ENCODE data around the gene FAM118B. TPM values are rescaled to one million over a fixed set of nuclear protein-coding genes. Genes with fewer than 3 reads are reported as not detected.

FAM118B gene
- total and polyA plus RNA-seq, 2 of the 8 experiments (the other 6 are each of a cell fraction or from before 2014, with no cell fraction given): 25.3 to 48.3 TPM

GRCh38 chr11:126224647-126225294 lies 13.2 kb downstream of the FAM118B start:
- H3K79me2 ChIP-seq (ENCODE audit: control insufficient read depth in 1 of 2, insufficient read depth in 2 of 2, low read length in 2 of 2): peaks cover 3 to 72% of the 10 kb centered on the region in 2 experiments; a peak in 3 of 4 replicates

More at GRCh38 chr11:126224647-126225294, 13.2 kb downstream of the FAM118B start:
- no peaks in the 10 kb centered on the region for H3K4me1 ChIP-seq (replicated peaks in 1 of 4; ENCODE audit: control insufficient read depth in 3 of 4, insufficient read depth in 4 of 4, low read length in 3 of 4)
- no peak overlapping the region for H4K91ac ChIP-seq (replicated peaks; ENCODE audit: insufficient read length, low read length)
- no peak overlapping the region for H3K4ac ChIP-seq (replicated peaks; ENCODE audit: insufficient read length, low read depth, low read length)
- H3K79me1 ChIP-seq (ENCODE audit: low read depth, low read length): peaks cover 10% of the 10 kb centered on the region
- H3K4me3 ChIP-seq (ENCODE audit: extremely low read depth in 1 of 4, insufficient read depth in 2 of 4, low read depth in 3 of 4, low read length in 4 of 4): no peak overlapping the region
- H2BK120ac ChIP-seq (replicated peaks; ENCODE audit: low read depth, low read length): no peak overlapping the region
- H2BK12ac ChIP-seq (ENCODE audit: low read depth, low read length): no peak overlapping the region
- peaks cover 0 to under 1% of the 10 kb centered on the region in 2 experiments for H4K20me1 ChIP-seq (replicated peaks in 1 of 2; ENCODE audit: control insufficient read depth in 1 of 2, insufficient read depth in 2 of 2, low read length in 2 of 2)
- no peak overlapping the region for H4K8ac ChIP-seq (ENCODE audit: extremely low read depth, insufficient read depth, low read length)
- no peak overlapping the region for H3K27ac ChIP-seq (ENCODE audit: low read depth, low read length)
- no peak overlapping the region for H2AK5ac ChIP-seq (ENCODE audit: low read depth, low read length)
- CTCF ChIA-PET (ENCODE audit: partially characterized antibody): interaction anchor here (0.5 to 1.3 kb wide), 2 partner anchors 78 to 259 kb away, joined by 3 to 4 read pairs; no protein-coding TSS in a partner anchor
- H3K23ac ChIP-seq (ENCODE audit: insufficient read length): no peak overlapping the region
- no peak for FAIRE-seq
- H3K9me3 ChIP-seq (ENCODE audit: insufficient read depth in 2 of 2, low read depth in 1 of 2, low read length in 1 of 2): no peaks in the 10 kb centered on the region
- no peaks in the 10 kb centered on the region for H3K27me3 ChIP-seq (replicated peaks in 1 of 4; ENCODE audit: control insufficient read depth in 3 of 4, extremely low read depth in 1 of 4, insufficient read depth in 3 of 4, low read length in 3 of 4)
- no peak overlapping the region for H2AFZ ChIP-seq (ENCODE audit: low read length)
- H3K36me3 ChIP-seq (ENCODE audit: control insufficient read depth in 2 of 4, insufficient read depth in 4 of 4, low read length in 3 of 4): peaks cover 0 to 2% (median under 1%) of the 10 kb centered on the region in 4 experiments; a peak in 1 of 8 replicates
- WGBS, 2 experiments (ENCODE audit: extremely low coverage in 1 of 2, insufficient coverage in 1 of 2, insufficient read length in 1 of 2, insufficient replicate concordance in 2 of 2, low coverage in 1 of 2, low lambda C conversion rate in 2 of 2, missing lambda C conversion rate in 1 of 2): 87% methylated on average over 6 of the region's 6 CpGs; no CpG with 5 or more reads in 1 of the 2 experiments
- no peaks in the 10 kb centered on the region for H3K23me2 ChIP-seq (ENCODE audit: low read depth, low read length)
- no peak overlapping the region for H3K4me2 ChIP-seq (ENCODE audit: insufficient read depth in 1 of 2, low read depth in 2 of 2, low read length in 2 of 2)
- POLR2A ChIA-PET (ENCODE audit: partially characterized antibody): interaction anchor here (0.7 to 1.5 kb wide), 3 partner anchors 13 to 104 kb away, joined by 3 to 7 read pairs (median 6); partner anchors contain the start of genes FAM118B and RPUSD4
- no peak overlapping the region for H3K9ac ChIP-seq (replicated peaks in 1 of 4; ENCODE audit: extremely low read depth in 1 of 4, low read depth in 3 of 4, low read length in 3 of 4)
- H2BK5ac ChIP-seq (ENCODE audit: low read depth, low read length): no peak overlapping the region
- H3K14ac ChIP-seq (ENCODE audit: insufficient read length): no peak overlapping the region
- H2BK20ac ChIP-seq (ENCODE audit: low read length): no peak overlapping the region
- no peak overlapping the region for H3K56ac ChIP-seq (replicated peaks; ENCODE audit: insufficient read length, low read depth, low read length)
- no peak overlapping the region for H3K18ac ChIP-seq (ENCODE audit: extremely low read depth, low read length)
- no peak overlapping the region for H4K5ac ChIP-seq (ENCODE audit: insufficient read length, low read depth, low read length)
- no peak overlapping the region for H2BK15ac ChIP-seq (ENCODE audit: low read length)
- DNase-seq (ENCODE audit: low read depth in 1 of 2, low spot score in 2 of 2): no peak
